Right renal pelvis (tissue), 4 donors: ENCODE data around the gene CPNE1. TPM values are rescaled to one million over a fixed set of nuclear protein-coding genes. Genes with fewer than 3 reads are reported as not detected.

Source experiments
- polyA plus RNA-seq, 4 donors: library from polyadenylated mRNA; unstranded; fragments of 120-200 nt; gene quantifications; one replicate each; pipeline ENCODE4 v1.2.1, GENCODE V29; 2013; ENCODE audit not compliant: insufficient read length in 4 of 4

Gene CPNE1
- polyA plus RNA-seq, 4 donors, result 162 to 187 (median 172) TPM

Other genes with a start within 250 kb of the CPNE1 start
- under 1 TPM; 0.08 to 0.12 (median 0.09) TPM for gene GDF5, start 226.7 kb downstream of the CPNE1 start, polyA plus RNA-seq
- 10 to 100 TPM; 43.0 to 50.7 (median 48.9) TPM for gene CEP250, start 209.3 kb downstream of the CPNE1 start, polyA plus RNA-seq
- not detected for gene C20orf173, start 135.2 kb downstream of the CPNE1 start, polyA plus RNA-seq
- 100 to 1,000 TPM; 325 to 362 (median 334) TPM for gene ERGIC3, start 122.8 kb downstream of the CPNE1 start, polyA plus RNA-seq
- 1 to 10 TPM; 2.0 to 6.2 (median 2.5) TPM for gene SPAG4, start 49.1 kb downstream of the CPNE1 start, polyA plus RNA-seq
- 100 to 1,000 TPM in 2 of 4 donors, 10 to 100 TPM in 2; 92.0 to 106 (median 101) TPM for gene RBM12, start within 50 bp of the CPNE1 start, polyA plus RNA-seq
- 10 to 100 TPM; 30.1 to 33.5 (median 31.7) TPM for gene NFS1, start 34.5 kb upstream of the CPNE1 start, polyA plus RNA-seq
- 100 to 1,000 TPM in 1 of 4 donors, 10 to 100 TPM in 3; 51.3 to 112 (median 65.2) TPM for gene ROMO1, start 34.5 kb upstream of the CPNE1 start, polyA plus RNA-seq
- 100 to 1,000 TPM; 497 to 603 (median 575) TPM for gene RBM39, start 77.4 kb upstream of the CPNE1 start, polyA plus RNA-seq
- 10 to 100 TPM; 37.6 to 42.8 (median 42.0) TPM for gene PHF20, start 107.1 kb upstream of the CPNE1 start, polyA plus RNA-seq